Bladder microvascular endothelial cell (primary cell): Measurements from ENCODE around the gene CD300E. TPM values are rescaled to one million over a fixed set of nuclear protein-coding genes. Genes with fewer than 3 reads are reported as not detected.

Experiments used
- total RNA-seq: library from RNA; depleted of rRNA; stranded (reverse); fragments of >200 nt; gene quantifications from 2 replicates; pipeline ENCODE4 v1.2.3, GENCODE V29; 2014

Gene CD300E, protein sequence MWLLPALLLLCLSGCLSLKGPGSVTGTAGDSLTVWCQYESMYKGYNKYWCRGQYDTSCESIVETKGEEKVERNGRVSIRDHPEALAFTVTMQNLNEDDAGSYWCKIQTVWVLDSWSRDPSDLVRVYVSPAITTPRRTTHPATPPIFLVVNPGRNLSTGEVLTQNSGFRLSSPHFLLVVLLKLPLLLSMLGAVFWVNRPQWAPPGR
- not detected in 2 replicates for total RNA-seq

DNA sequence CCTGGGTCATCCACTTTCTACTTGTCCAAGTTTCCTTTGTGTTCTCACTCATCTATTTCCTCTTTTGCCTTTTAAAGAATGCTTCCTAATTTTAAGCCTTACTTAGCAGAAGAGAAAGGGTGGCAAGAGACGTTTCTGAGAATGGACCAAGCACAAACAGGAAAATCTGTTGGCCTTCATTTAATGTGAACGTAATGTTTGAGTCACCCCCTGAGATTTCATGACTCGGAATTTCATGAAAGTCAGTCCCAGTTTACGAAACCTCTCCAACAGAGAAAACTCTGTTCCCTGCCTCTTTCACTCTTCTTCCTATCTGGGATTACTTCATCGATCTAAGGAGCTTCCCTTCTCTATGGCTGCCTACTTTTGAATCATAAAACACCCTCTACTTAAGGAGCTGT lies at the start of gene CD300E:
CD300E (minus strand) TSS at position 46 of the 401 bp plus-strand sequence. CDS start 117 bp downstream, outside the sequence.

DNA sequence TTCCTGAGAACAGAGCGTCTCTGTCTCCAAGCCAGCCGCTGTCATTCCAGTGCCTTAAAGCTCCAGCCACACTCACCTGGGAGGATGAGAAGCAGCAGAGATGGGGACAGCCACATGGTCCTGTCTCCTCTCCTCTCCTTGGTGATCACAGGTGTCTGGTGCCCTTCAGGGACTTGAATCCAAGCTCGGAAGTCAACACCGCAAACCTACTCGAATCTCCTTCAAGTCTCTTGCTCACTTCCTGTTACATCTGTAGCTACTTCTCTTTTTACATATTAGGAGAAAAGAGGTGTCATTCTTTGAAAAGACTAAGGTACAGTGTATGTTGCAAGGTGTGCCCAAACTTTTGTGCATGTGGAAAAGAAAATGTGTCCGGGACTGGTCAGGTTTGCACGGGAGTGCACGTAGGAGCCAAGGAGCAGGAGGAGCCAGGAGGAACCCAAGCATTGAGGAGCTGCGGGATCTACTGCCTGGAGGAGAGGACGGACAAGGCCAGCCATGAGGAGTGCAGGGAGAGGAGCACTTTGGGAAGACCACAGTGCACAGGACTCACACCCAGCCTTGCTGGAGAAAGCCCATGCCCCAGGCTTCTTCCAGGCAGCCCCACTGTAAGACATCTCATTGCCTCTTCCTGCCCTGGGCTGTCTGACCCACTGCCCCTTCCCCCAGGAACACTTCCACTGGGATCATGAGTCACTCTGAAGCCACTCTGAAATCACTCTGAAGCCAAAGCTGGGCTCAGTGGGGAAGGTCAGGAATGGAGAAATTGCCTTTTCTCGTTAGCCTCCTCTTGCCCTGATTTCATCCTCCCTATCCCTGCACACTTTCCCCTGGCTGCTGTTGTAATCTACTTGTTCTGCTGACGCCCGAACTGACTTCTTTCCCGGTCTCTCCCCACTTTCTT lies 31.2 kb downstream of the CD300E start, which contains the start of gene CD300LD:
CD300LD (minus strand) TSS at position 197 of the 904 bp plus-strand sequence; CDS start at position 116, 81 bp downstream.

DNA sequence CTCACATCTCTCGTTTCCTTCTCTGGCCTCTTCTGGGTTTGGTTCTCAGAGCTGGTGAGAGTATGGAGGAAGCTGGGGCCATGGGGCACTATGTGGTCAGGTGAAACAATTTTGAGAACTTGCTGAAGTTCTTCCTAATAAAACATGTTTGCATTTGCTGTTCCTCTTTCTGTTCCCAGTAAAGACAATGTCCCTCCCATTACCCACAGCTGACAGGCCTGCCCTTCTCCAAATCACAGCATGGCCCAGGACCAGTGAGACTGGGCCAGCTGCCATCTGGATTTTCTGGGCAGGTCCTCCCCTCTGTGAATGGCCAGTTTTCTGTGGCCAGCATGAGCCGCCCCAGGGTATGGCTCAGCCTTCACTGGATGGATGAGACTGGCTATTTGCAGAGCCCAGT lies 56.1 kb downstream of the CD300E start, which contains the start of gene CD300H:
CD300H (minus strand) TSS at position 113 of the 400 bp plus-strand sequence.

Other genes with a start within 250 kb of the CD300E start
- 0.19 and 0.49 TPM in 2 replicates for gene GPRC5C, start 191.7 kb downstream of the CD300E start, total RNA-seq
- not detected in 2 replicates for gene CD300A, start 157.1 kb downstream of the CD300E start, total RNA-seq
- not detected in 2 replicates for gene CD300LB, start 92.3 kb downstream of the CD300E start, total RNA-seq
- gene CD300C, start 77.6 kb downstream of the CD300E start, total RNA-seq = not detected in 2 replicates
- gene CD300H, start 56.2 kb downstream of the CD300E start, total RNA-seq = not detected in 2 replicates
- not detected in 2 replicates for gene CD300LD, start 31.5 kb downstream of the CD300E start, total RNA-seq
- gene CD300LF, start 89.2 kb upstream of the CD300E start, total RNA-seq = not detected in 2 replicates
- 0.25 and 0.65 TPM in 2 replicates for gene RAB37, start 113.5 kb upstream of the CD300E start, total RNA-seq
- 7.6 and 8.3 TPM in 2 replicates for gene NHERF1, start 124.9 kb upstream of the CD300E start, total RNA-seq
- 18.3 and 46.3 TPM in 2 replicates for gene NAT9, start 152.6 kb upstream of the CD300E start, total RNA-seq
- under 0.01 and 0.06 TPM in 2 replicates for gene GRIN2C, start 236.1 kb upstream of the CD300E start, total RNA-seq
- 40.8 and 49.1 TPM in 2 replicates for gene FDXR, start 249.3 kb upstream of the CD300E start, total RNA-seq